Frontal cortex (tissue), 4 donors: ENCODE measurements around the gene UFSP2. TPM values are rescaled to one million over a fixed set of nuclear protein-coding genes. Genes with fewer than 3 reads are reported as not detected.

Experiments used
- DNase-seq, 2 donors: peaks; one replicate each; pipeline ENCODE4 v3.0.0; 2012; ENCODE audit warnings: low spot score in 2 of 2
- FAIRE-seq: peaks from 2 replicates; lab custom pipeline; 2012; peaks lifted over from hg19 to GRCh38; lab: Jason Lieb, UNC
- small RNA-seq: library from RNA; depleted of rRNA; stranded (forward); fragments of <200 nt; gene quantifications from one replicate; pipeline ENCODE3, GENCODE V24; 2014
- total RNA-seq: library from RNA; depleted of rRNA; stranded (reverse); fragments of >200 nt; gene quantifications from one replicate; pipeline ENCODE4 v1.2.3, GENCODE V29; 2014
- donor health status: control.
- donor health status: control.
- donor health status: control.

The UFSP2 gene
- total RNA-seq, 1 donor from 2014 or later: 42.8 TPM

GRCh38 chr4:185358959-185359358 is 66.8 kb downstream of the UFSP2 start:
- DNase-seq: no peak
- FAIRE-seq: no peak

DNA sequence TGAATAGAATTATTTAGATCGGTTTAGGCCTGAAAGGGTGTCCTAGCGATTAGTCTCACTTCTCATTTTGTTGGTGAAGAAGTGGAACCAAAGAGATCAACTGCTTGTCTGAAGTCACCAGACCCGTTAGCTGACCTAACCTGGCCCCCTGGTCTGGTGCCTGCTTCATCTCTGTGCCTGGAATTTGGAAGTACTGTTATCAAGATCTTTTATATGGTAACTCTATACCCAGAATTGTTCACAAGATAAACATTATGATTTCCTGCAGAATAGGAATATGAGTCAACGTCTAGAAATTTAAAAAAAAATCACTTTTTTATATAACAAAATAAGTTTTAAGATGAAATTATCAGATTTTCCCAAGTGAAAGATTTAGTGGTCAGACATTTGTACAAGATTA is 67.2 kb downstream of the UFSP2 start:
- FAIRE-seq: peak; percentile 70
- no peak for DNase-seq

DNA sequence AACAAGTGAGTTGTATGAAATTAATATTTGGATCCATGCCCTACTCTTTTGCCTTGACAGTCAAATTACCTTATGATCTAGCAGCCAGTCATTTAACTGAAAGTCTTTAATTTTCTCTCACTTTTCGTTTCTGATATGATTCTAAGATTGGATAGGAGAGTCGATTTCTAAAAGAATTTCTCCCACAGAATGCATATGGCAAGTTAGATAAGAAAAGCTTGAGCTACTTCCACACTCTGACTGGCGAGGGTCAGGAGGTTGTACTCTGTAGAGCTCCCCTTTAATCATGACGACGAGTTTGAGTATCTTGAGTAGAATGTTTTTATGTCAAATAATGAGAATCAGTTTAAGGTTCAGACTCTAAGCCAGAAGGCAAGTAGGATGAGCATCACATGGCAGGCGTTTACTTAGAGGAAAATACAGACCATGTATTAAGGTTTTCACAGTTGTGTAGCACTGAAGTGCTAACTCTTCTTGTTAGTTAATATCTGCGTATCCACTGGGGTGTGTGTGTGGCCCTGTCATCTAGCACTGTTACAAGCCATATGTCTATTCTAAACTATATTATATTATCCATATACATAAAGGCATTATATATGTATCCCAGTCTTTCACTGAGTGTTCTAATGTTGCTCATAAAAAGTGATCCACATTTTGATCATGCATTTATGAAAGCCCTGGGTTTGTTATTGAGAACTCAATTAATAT is 67.9 kb downstream of the UFSP2 start:
- FAIRE-seq: no peak

GRCh38 chr4:185357211-185357610 is 68.6 kb downstream of the UFSP2 start:
- DNase-seq: no peak
- no peak for FAIRE-seq

More for the DNA sequence above, 67.9 kb downstream of the UFSP2 start:
- DNase-seq: no peak

DNA sequence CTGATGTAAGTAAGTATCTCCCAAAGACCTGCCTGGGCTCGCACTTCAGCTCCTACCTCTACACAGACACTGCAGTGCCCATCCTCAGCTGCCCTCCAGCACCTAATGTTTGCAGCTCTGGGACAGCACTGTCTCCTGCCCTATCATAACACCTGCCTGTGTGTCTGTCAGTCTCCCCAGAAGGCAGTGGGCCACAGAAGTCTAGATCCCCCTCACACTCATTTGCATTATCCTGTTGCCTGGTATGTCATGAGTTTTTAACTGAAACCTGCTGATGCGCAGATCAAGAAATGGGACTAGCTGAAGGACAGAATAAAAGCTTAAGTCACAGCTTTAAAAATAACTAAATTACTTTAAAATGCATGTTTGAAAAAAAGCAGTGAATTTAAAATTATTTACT is 73.0 kb downstream of the UFSP2 start:
- DNase-seq (no peak), FAIRE-seq (no peak)

DNA sequence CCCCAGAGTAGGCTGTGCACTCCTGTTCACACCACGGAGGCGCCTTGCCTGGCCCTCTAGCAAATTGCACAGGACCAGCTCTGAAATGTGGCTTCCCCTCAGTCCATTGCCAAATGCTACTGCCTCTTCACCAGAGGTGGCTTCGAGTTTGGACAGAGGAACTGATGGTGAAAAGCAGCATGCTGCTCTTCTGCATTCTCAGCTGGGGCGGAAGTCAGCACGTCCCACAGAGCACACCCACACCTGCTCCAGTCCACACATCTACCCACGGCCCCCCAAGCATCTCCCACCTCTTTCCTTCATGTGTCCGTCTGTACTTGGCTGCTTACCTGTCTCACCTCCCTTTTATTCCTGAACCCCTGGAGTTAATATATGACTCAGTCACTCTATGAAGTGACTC is 73.6 kb downstream of the UFSP2 start:
- DNase-seq (no peak), FAIRE-seq (no peak)

- no peak for FAIRE-seq
- no peak for DNase-seq
These were observed 74.1 kb downstream of the UFSP2 start for GRCh38 chr4:185351691-185352090.

Small RNAs within 50 kb of the gene (small RNA-seq; reads per million reads assigned to genes)
- gene RF00019: not detected

Other genes with a start within 250 kb of the UFSP2 start
- 62.4 TPM for gene CFAP97, start 222.0 kb downstream of the UFSP2 start, total RNA-seq
- 55.4 TPM for gene SNX25, start 216.4 kb downstream of the UFSP2 start, total RNA-seq
- 6.1 TPM for gene LRP2BP, start 30.0 kb downstream of the UFSP2 start, total RNA-seq
- gene ANKRD37, start 29.1 kb downstream of the UFSP2 start, total RNA-seq: 9.4 TPM
- gene CCDC110, start 45.8 kb upstream of the UFSP2 start, total RNA-seq: 0.41 TPM
- gene PDLIM3, start 109.5 kb upstream of the UFSP2 start, total RNA-seq: 14.3 TPM